KOPT-K1 (cell line): ENCODE data around the gene MAN2A1.
A peak's percentile ranks its signal among the peaks of the same experiment; 100 is the strongest.

Experiments used
- H3K27ac ChIP-seq: fragments of 200-600 bp; sonication (generic); 2 replicates; pipeline ENCODE4 v1.5.1; 2016; ENCODE audit warnings: antibody characterized with exemption, mild to moderate bottlenecking, low read depth, low read length; ENCODE audit not compliant: poor library complexity, severe bottlenecking
- H3K36me3 ChIP-seq: fragments of 200-600 bp; sonication (generic); 2 replicates; pipeline ENCODE4 v1.5.1; 2017; ENCODE audit warnings: antibody characterized with exemption, mild to moderate bottlenecking, low read length, moderate library complexity; ENCODE audit not compliant: insufficient read depth
- H3K9me3 ChIP-seq: fragments of 200-600 bp; sonication (generic); 2 replicates; pipeline ENCODE4 v1.5.1; 2017; ENCODE audit warnings: antibody characterized with exemption, low read length, mild to moderate bottlenecking; ENCODE audit not compliant: insufficient read depth, poor library complexity, severe bottlenecking

MAN2A1 gene

DNA sequence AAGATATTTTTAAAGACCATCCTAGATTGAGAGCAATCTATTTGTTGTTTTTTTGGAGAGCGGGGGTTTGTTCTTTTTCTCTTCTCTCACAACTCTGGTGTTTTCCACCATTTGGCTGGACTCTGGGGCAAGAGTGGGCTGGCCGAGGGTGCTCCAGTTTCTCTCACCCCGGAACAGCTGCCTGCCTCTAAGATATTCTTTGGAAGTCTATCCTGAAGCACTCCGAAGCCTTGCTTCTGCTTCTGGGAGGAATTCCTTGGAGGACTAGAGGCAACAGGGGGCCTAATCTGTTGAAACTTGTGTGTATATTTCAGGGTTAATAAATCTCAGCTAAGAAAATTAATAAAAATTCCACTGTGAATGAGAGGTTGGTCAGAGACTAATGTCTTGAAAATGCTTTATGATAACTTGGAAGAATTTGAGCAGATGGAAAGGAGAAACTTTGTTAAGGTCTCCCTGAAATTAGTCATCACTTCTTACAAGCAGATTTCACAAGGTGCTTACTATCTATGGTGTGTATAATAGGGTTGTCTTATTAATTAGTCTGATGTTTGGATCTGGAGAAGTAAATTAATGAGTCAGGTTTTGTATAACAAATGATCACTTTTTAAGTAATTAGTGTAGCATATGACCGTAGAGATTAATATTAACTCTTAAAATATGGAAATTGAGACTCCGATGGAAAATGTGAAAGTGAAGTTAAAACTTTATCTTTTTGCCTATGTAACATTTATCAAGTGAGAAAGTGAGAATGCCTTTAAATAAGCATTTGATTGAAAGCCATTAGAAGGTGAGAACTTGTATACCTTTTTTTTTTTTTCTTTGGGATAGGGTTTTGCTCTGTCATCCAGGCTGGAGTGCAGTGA is 4.0 kb downstream of the MAN2A1 start:
- no peaks in the 10 kb centered on the region for H3K9me3 ChIP-seq
- H3K27ac ChIP-seq = no peak overlapping the region
- H3K36me3 ChIP-seq = peaks cover 12% of the 10 kb centered on the region; the same call in 1 of the 2 replicates

GRCh38 chr5:109694451-109694891 is 4.7 kb downstream of the MAN2A1 start:
- peaks cover 17% of the 10 kb centered on the region for H3K36me3 ChIP-seq
- no peaks in the 10 kb centered on the region for H3K9me3 ChIP-seq
- H3K27ac ChIP-seq = no peak overlapping the region

DNA sequence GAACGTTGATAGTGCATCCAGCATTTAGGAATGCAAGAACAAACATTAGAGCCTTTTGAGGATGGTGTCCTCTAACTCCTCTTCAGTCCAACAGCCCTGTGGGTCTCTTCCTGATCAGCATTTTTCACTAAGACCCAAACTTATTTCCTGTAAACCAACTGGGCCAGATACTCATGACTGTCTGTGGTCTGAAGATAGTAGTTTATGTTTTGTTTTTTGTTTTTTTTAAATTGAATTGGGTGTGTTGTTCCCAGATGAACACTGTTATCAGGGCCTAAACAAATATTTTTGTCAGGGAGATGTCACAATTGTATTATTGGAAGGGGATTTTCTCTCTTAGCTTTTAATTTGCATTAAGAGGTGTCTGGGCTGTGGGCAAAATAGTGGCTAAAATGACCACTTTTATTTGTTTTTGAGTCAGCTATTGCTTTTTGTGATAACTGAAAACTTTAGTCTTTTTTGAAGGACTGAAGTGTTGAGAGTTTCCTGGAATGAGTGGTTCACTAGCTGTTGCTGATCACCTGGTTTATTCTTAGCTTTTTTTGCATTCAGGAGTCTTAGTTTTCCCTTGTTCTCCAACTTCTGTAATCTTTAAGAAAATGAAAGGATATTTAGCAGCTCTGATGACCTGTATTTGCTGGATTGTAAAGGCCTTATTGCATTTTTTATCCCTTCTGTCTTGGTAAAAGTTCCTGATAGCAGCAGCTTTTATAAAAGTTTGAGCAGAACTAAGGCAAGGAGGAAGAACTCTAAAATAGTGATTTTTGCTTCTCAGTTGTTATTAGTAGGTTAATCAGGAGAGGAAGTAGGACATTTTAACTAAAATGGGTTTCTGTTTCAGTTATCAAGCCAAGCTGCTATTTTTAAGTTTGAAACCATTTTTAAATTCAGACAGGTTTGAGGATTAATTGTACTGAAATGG is 5.5 kb downstream of the MAN2A1 start:
- peak overlapping the region; percentile 33 for H3K27ac ChIP-seq
- H3K9me3 ChIP-seq = no peaks in the 10 kb centered on the region
- peaks cover 25% of the 10 kb centered on the region for H3K36me3 ChIP-seq

GRCh38 chr5:109697339-109697738 is 7.6 kb downstream of the MAN2A1 start:
- Histone ChIP-seq H3K36me3 (peaks cover 30% of the 10 kb centered on the region), H3K9me3 (no peaks in the 10 kb centered on the region), H3K27ac (no peak overlapping the region)

GRCh38 chr5:109700516-109701153 is 10.9 kb downstream of the MAN2A1 start:
- Histone ChIP-seq H3K36me3 (peaks cover 30% of the 10 kb centered on the region), H3K9me3 (no peaks in the 10 kb centered on the region), H3K27ac (no peak overlapping the region)

GRCh38 chr5:109701252-109701651 is 11.5 kb downstream of the MAN2A1 start:
- H3K27ac ChIP-seq = no peak overlapping the region
- H3K36me3 ChIP-seq = peaks cover 32% of the 10 kb centered on the region
- H3K9me3 ChIP-seq = no peaks in the 10 kb centered on the region

DNA sequence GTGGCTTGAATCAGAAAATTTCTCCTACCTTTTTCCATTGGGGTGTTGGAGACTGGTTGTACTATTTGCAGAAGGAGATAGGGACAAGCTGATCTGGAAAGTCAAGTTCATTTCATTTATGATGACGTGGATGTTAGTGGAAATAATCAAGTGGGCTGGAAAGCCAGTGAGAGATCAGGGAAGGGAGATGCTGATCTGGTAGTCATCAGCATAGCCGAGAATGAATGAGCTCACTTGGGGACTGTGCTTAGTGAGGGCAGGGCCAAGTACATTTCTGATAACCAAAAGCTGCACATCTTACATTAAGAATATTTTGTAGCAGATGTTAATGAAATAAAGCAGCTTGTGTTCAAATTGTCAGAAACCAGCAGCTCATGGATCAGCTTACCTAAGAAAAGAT is 12.1 kb downstream of the MAN2A1 start:
- peaks cover 36% of the 10 kb centered on the region for H3K36me3 ChIP-seq
- no peak overlapping the region for H3K27ac ChIP-seq
- H3K9me3 ChIP-seq = no peaks in the 10 kb centered on the region

- Histone ChIP-seq H3K36me3 (peaks cover 38% of the 10 kb centered on the region), H3K9me3 (no peaks in the 10 kb centered on the region), H3K27ac (no peak overlapping the region)
These were observed 13.4 kb downstream of the MAN2A1 start for GRCh38 chr5:109703166-109703565.

- Histone ChIP-seq H3K27ac (no peak overlapping the region), H3K9me3 (no peaks in the 10 kb centered on the region), H3K36me3 (peaks cover 31% of the 10 kb centered on the region)
These were observed 14.1 kb downstream of the MAN2A1 start for GRCh38 chr5:109703829-109704228.

DNA sequence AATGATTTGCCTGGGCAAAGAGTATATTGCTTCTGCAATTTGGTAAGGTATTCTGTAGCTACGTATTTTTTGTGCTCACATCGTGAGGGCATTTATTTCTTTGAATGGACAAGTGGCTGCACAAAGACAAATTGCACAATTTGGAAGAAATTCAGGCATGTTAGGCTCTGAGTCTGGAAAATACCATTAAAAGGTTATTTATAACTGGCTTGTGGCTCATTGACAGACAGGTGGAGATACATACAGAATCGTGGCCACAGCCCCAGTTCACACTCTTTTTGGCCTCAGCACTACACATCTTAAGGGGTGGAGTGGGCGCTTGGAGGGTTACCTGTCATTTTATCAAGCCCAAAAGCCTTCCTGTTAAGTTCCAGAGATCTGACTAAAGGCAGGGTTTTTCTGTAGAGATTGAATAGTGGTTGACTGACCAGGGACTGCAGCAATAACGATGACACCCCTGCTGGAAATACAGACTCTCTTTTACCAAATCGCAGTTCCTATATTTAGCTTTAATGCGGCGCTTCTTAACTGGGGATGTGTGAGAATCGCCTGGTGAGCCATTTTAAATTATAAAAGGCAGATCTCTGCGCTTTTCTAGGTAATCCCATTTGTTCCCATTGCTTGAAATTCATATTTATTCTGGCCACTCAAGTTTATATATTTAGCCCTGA is 14.7 kb downstream of the MAN2A1 start:
- Histone ChIP-seq H3K27ac (no peak overlapping the region), H3K9me3 (no peaks in the 10 kb centered on the region), H3K36me3 (peaks cover 28% of the 10 kb centered on the region)

DNA sequence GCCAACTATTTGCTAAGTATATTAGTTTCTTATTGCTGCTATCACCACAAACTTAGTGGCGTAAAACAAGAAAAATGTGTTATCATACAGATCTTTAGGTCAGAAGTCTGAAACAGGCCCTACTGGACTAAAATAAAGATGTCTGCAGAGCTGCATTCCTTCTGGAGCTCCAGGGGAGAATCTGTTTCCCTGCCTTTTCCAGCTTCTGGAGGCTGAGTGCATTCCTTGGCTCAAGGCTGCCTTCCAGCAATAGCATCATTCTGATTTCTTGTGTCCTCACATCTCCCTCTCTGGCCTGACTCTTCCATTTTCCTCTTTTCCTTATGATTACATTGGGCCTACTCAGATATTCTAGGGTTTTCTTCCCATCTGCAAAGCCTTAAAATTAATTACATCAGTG is 15.9 kb downstream of the MAN2A1 start:
- H3K9me3 ChIP-seq = no peaks in the 10 kb centered on the region
- peaks cover 16% of the 10 kb centered on the region; the same call in 1 of the 2 replicates for H3K36me3 ChIP-seq

DNA sequence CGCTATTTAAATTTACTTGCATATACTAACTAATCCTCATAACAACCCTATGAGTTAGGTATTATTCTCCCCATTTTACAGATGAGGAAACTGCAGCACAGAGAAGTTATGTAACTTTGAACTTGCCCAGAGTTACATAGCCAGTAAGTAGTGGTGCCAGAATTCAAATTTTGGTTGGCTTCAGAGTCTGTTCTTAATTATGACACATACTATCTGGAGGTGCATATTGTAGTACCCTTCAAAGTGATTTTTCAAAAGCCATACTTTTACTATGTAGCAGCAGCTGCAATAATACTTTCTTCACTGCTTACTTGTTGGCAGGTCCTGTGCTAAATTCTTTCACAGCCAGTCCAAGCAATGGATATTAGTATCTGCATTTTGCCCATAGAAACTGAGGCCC is 16.4 kb downstream of the MAN2A1 start:
- Histone ChIP-seq H3K27ac (no peak overlapping the region), H3K36me3 (peaks cover 14% of the 10 kb centered on the region; the same call in 1 of the 2 replicates), H3K9me3 (no peaks in the 10 kb centered on the region)

More for the DNA sequence above, 15.9 kb downstream of the MAN2A1 start:
- no peak overlapping the region for H3K27ac ChIP-seq

DNA sequence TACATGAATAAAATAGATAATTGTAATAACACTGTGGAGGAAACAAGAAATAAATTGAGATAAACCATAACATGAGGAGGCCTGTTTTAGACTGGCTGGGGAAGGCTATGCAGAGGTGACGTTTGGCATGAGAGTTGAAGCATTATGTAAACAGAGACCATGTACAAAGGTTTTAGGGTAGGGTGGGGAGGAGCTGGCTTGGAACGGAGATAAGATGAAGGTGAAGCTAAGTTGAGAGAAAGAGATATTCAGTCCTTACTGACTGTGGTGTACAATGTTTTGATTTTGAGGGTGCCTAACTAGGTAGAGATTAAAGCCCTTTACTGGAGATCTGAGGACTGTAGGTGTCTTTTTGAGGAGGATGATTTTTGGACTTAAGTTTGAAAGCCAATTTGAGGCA is 17.8 kb downstream of the MAN2A1 start:
- Histone ChIP-seq H3K36me3 (peaks cover 14% of the 10 kb centered on the region; the same call in 1 of the 2 replicates), H3K9me3 (no peaks in the 10 kb centered on the region), H3K27ac (no peak overlapping the region)

DNA sequence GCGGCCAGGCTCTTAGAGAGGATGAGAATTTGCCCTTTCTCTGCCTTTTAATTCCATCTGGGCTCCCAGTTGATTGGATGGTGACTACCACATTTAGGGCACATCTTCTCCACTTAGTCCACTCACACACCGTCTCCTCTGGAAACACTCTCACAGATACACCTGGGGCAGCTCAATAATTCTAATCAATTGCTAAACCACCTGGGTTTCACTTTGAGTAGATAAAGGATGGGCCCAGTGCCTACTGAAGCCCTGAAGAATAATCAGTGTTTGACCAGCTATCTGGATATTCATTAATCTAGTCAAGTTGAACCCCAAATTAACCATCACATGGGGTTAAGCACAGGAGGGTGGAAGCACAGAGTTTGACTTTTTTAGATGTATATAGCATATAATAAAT is 19.1 kb downstream of the MAN2A1 start:
- Histone ChIP-seq H3K36me3 (peaks cover 20% of the 10 kb centered on the region; the same call in 1 of the 2 replicates), H3K9me3 (no peaks in the 10 kb centered on the region), H3K27ac (no peak overlapping the region)
